Nephron (organoid): ENCODE results near the gene ELMO1.

Experiments used
- H3K27ac Mint-ChIP-seq, 3 experiments: 2 replicates each; pipeline ENCODE4 v1.8.0; 2020; ENCODE audit warnings: mixed read lengths in 3 of 3, mild to moderate bottlenecking in 2 of 3, moderate library complexity in 1 of 3
- H3K27me3 Mint-ChIP-seq: 2 replicates; pipeline ENCODE4 v1.8.0; 2021; ENCODE audit warnings: low read depth, mild to moderate bottlenecking, moderate library complexity, mixed read lengths
- H3K36me3 Mint-ChIP-seq: 2 replicates; pipeline ENCODE4 v1.8.0; 2020; ENCODE audit warnings: low read depth, mixed read lengths
- H3K4me1 Mint-ChIP-seq: 2 replicates; pipeline ENCODE4 v1.8.0; 2020; ENCODE audit warnings: mixed read lengths
- H3K4me3 Mint-ChIP-seq, 3 experiments: 2 replicates each; pipeline ENCODE4 v1.8.0; 2020; ENCODE audit warnings: mild to moderate bottlenecking in 3 of 3, mixed read lengths in 3 of 3, moderate library complexity in 2 of 3
- H3K9me3 Mint-ChIP-seq: 2 replicates; pipeline ENCODE4 v1.8.0; 2020; ENCODE audit warnings: mixed read lengths
- CTCF ChIP-seq, 3 experiments: fragments of 200-600 bp; sonication (generic); IDR thresholded peaks; one replicate each; pipeline ENCODE4 v1.5.0; 2021; ENCODE audit warnings: antibody characterized with exemption in 3 of 3; ENCODE audit not compliant: unreplicated experiment in 3 of 3

Gene ELMO1

GRCh38 chr7:37483627-37484026, 35.0 kb upstream of the ELMO1 start:
- peaks cover 3% of the 10 kb centered on the region for H3K9me3 Mint-ChIP-seq
- H3K36me3 Mint-ChIP-seq = no peaks in the 10 kb centered on the region
- TF ChIP-seq CTCF (IDR thresholded peaks at IDR 0.05; ENCODE audit: unreplicated experiment in 3 of 3) = no peak
- H3K27ac Mint-ChIP-seq = no peak overlapping the region
- H3K4me3 Mint-ChIP-seq = no peak overlapping the region
- peaks cover 4% of the 10 kb centered on the region for H3K27me3 Mint-ChIP-seq
- H3K4me1 Mint-ChIP-seq = peaks cover 15% of the 10 kb centered on the region

- Mint-ChIP-seq H3K27ac (no peak overlapping the region), H3K9me3 (peaks cover 3% of the 10 kb centered on the region), H3K27me3 (peaks cover 4% of the 10 kb centered on the region), H3K4me3 (no peak overlapping the region), H3K4me1 (peaks cover 15% of the 10 kb centered on the region), H3K36me3 (no peaks in the 10 kb centered on the region)
- no peak for TF ChIP-seq CTCF (IDR thresholded peaks at IDR 0.05; ENCODE audit: unreplicated experiment in 3 of 3)
Observed at GRCh38 chr7:37482953-37483352, 34.3 kb upstream of the ELMO1 start.

GRCh38 chr7:37482505-37482904, 33.8 kb upstream of the ELMO1 start:
- H3K9me3 Mint-ChIP-seq = peaks cover 3% of the 10 kb centered on the region
- no peak overlapping the region for H3K27ac Mint-ChIP-seq
- no peaks in the 10 kb centered on the region for H3K36me3 Mint-ChIP-seq
- TF ChIP-seq CTCF (IDR thresholded peaks at IDR 0.05; ENCODE audit: unreplicated experiment in 3 of 3) = no peak
- peaks cover 4% of the 10 kb centered on the region for H3K27me3 Mint-ChIP-seq
- no peak overlapping the region for H3K4me3 Mint-ChIP-seq
- H3K4me1 Mint-ChIP-seq = peaks cover 19% of the 10 kb centered on the region

- Mint-ChIP-seq H3K27ac (no peak overlapping the region), H3K9me3 (peaks cover 3% of the 10 kb centered on the region), H3K27me3 (peaks cover 4% of the 10 kb centered on the region), H3K4me1 (peaks cover 25% of the 10 kb centered on the region), H3K36me3 (no peaks in the 10 kb centered on the region), H3K4me3 (no peak overlapping the region)
- TF ChIP-seq CTCF (IDR thresholded peaks at IDR 0.05; ENCODE audit: unreplicated experiment in 3 of 3) = no peak
Observed at GRCh38 chr7:37481722-37482288, 33.1 kb upstream of the ELMO1 start.

- Mint-ChIP-seq H3K36me3 (no peaks in the 10 kb centered on the region), H3K4me1 (peaks cover 29% of the 10 kb centered on the region), H3K4me3 (no peak overlapping the region), H3K27ac (no peak overlapping the region), H3K27me3 (peaks cover 4% of the 10 kb centered on the region), H3K9me3 (peaks cover under 1% of the 10 kb centered on the region)
- no peak for TF ChIP-seq CTCF (IDR thresholded peaks at IDR 0.05; ENCODE audit: unreplicated experiment in 3 of 3)
Observed at GRCh38 chr7:37481154-37481553, 32.5 kb upstream of the ELMO1 start.
